DND-41 (cell line): ENCODE data around the gene RMI1.

Experiments used
- CTCF ChIP-seq: IDR thresholded peaks from 2 replicates; pipeline ENCODE4 v1.5.1; 2012; ENCODE audit warnings: borderline replicate concordance, low read length, moderate library complexity, mild to moderate bottlenecking; ENCODE audit not compliant: poor library complexity, severe bottlenecking; ENCODE audit errors: extremely low read depth
- EZH2 ChIP-seq: IDR thresholded peaks from 3 replicates; pipeline ENCODE4 v1.6.1; 2012; ENCODE audit warnings: borderline replicate concordance, low read depth, mild to moderate bottlenecking, moderate library complexity, low read length, inconsistent platforms; ENCODE audit not compliant: severe bottlenecking

GRCh38 chr9:83962165-83962564 is 18.4 kb upstream of the RMI1 start:
- TF ChIP-seq CTCF (no peak), EZH2 (no peak)
